ENCODE data around the gene DMRT3.
A peak's percentile ranks its signal among the peaks of the same experiment; 100 is the strongest.
"Not testable (repeated sequence)": the region's sequence is repeated elsewhere in the genome, so short reads cannot be mapped to it uniquely, and the experiment has no call there.

DMRT3 gene

DNA sequence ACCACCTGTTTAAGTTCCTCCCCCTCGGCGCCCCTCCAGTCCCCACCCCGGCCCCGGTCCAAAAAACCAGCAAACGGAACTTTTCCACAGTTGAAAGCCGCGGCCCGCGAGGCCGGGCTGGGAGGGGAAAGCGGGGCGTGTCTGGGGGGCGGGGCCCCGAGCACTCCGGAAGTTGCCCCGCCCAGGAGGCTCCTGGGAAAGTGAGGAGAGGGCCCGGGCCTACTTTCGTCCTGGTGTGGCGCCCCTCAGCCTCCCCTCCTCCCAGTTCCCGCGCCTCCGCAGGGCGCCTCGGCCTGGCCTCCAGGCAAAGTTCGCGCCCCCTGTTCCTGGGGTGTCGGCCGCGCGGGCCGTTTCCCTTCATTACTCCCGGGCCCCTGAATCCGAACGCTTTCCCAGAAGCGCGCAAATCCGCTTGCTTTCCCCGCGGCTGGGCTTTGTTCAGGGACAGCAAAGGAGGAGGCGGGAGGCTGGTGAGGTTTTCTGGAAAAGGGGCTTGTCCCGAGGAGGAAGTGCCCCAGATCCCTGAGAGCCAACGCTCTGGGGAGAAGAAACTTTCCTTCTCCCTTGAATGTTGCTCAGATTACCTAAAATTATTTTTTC lies 4.5 kb upstream of the DMRT3 start:
- no peak for DNase-seq

DNA sequence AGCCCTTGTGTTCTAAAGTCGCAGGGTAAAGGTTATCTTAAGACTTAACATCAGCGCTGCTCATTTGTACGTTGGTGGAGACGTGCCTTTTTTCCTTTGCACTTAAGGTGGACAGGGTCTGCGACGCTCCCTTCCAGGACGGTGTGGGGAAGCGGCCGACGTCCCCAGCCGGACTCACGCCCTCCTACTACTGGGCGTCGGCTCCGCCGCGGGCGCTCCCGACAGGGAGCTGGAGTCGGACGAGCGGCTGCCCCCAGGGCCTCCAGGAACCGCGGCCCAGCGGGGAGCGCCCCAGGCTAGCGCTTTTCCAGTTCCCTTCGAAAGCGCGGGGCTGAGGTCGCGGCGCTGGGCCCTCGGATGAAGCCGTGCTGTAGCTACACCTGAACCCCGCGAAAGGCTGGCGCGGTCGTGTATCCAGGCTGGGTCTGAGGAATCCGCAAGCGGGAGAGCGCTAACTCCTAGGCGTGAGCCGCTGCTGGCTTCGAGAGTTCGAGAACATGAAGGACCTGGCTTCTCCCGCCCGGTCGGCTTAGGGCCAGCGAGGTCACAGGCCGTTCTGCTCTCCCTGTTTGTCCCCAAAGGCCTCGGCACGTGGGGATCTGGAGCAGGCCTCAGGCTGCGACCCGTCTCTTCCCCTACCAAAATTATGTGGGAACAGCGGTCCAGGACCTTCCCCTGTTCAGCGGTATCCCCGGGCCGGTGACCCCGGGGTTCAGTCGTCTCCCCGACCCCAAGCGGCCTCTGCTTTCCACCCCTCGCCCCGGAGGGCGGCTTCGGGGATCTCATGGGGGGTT lies 3.8 kb upstream of the DMRT3 start:
- DNase-seq, result no peak

GRCh38 chr9:973295-973834 lies 3.1 kb upstream of the DMRT3 start:
- no peak for DNase-seq

- DNase-seq, result no peak
These were observed 2.1 kb upstream of the DMRT3 start for GRCh38 chr9:974031-974995.

- no peak for DNase-seq
These were observed 1.3 kb upstream of the DMRT3 start for GRCh38 chr9:974996-975739.

GRCh38 chr9:975740-976257 lies 656 bp upstream of the DMRT3 start:
- no peak for DNase-seq

- no peak for DNase-seq
These were observed 735 bp downstream of the DMRT3 start for GRCh38 chr9:976943-977837.

DNA sequence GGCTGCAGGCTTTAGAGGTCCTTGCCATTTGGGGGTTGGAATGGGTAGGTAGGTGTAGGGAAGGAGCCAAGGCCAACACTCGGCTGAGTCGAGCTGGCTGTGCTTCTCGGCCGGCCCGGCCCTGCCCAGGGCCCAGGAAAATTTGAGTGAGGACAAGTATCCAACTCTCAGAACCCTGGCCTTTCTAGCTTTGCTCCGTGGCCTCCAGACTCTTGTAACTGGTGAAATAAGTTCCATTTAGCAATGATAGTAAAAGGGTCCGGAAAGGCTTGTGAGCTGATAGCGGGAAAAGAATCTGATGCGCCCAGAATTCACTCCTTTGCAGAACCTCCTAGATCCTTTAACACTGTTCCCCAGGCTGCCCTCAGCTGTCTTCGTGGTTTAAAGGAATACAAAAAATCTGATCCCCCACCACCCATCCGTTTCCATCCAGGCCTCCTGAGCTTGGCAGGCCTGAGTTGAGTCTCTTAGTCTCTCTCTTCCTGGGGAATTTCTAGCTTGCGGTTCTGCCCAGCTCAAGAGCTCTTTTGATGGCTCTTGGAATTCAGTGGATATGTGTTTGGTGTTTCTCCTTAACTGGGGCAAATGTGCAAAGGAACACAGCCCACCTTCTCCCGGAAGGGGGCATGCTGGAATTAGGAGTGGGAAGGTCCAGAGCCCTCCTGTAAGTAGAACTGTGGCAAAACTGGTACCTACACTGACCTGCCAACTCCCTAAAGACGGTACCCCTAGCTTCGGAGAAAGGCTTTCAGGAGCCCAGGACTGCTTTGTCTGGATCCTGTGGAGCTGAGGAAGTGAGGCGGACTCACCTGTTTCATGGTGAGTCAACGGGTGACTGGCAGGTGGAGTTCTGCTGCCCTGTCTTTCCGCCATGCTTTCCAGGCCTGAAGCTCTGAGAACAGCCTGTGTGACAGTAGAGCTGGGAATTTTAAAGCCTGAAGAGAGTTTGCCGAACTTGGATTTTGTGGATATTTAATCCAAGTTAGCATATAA lies 1.7 kb downstream of the DMRT3 start:
- DNase-seq, result no peak

- no peak for DNase-seq
These were observed 3.5 kb downstream of the DMRT3 start for GRCh38 chr9:979983-980382.

DNA sequence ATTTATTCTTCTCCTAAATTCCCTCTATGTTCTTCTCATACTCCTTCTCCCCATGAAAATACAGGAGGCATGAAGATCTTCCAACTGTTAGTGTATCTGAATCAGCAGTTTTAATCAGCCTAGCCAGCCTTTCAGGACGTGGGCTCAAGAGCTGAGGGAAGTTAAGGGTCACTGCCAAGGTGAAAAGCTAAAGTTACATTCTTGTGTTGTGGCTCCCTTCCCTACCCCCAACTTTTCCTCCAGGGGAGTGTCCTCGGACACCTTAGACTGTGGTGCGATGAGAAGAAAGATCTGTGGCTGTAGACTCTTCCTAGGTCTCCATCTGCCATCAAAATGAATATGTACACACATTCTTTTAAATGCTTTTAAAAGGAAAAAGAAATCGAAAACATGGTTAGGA lies 4.2 kb downstream of the DMRT3 start:
- DNase-seq, result no peak

- no peak for DNase-seq
These were observed 5.0 kb downstream of the DMRT3 start for GRCh38 chr9:981491-981898.

GRCh38 chr9:982394-983230 lies 6.2 kb downstream of the DMRT3 start:
- no peak for DNase-seq

- no peak for DNase-seq
These were observed 17.6 kb downstream of the DMRT3 start for GRCh38 chr9:994005-994404.

- no peak for DNase-seq
These were observed 18.7 kb downstream of the DMRT3 start for GRCh38 chr9:995192-995591.

- DNase-seq, result peak; percentile 62
These were observed 19.3 kb downstream of the DMRT3 start for GRCh38 chr9:995781-996180.

GRCh38 chr9:998299-999110 lies 22.1 kb downstream of the DMRT3 start:
- not testable (repeated sequence) for DNase-seq

DNA sequence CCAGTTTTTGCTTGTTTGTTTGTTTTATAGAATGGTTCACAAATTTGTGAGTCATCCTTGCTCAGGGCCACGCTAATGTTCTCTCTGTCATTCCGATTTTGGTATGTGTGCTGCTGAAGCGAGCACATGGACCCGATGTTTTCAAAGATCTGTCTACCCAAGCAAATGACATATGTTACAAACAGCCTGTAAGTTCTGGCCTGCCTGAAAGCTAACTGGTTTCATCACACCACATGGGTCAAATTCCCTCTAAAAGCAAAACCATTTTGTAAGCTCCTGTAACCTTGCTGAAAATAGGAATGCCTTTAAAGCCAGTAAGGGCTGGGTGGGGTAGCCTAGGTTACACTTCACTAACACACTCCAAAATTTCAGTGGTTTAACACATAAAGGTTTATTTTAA lies 25.4 kb downstream of the DMRT3 start:
- DNase-seq, result no peak

GRCh38 chr9:1002678-1003077 lies 26.2 kb downstream of the DMRT3 start:
- no peak for DNase-seq
